Measurements from ENCODE around the gene ZNF423.

The ZNF423 gene

DNA sequence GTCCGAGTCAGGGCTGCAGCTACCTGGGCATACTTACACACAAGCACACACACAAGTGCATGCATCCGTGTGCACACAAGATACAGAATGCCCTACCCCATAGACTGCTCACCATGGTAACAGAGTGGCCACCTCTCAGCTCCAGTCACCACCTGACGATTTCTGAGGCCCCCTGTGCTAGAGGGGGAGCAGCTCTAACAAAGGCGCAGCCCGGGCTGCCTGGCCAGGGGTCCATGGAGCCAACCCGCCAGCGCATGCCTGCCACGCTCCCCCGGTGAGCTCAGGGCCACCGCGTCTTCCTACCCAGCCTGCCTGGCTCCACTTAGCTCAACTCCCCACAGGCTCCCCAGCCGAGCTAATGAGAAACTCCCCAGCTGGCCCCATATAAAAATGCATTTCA is 75.5 kb downstream of the ZNF423 start:
- no peak for DNase-seq

DNA sequence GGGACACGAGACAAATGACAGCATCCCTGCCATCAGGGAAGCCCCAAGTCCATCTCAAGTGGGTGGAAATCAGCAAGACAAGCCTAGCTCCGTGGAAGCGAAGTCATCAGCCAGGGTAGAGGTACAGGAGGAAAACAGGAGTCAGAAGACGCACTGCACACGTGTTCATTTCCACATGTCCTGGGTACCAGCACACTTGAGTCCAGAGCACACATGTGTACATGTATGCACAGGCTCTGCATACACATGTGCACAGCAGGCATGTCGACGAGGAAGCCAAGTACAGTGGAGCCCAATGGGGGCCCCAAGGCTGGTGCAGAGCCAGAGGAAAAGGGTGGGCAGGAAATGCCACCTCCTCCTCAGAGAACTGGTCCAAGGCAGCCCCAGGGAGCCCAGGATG is 75.9 kb downstream of the ZNF423 start:
- no peak for DNase-seq

DNA sequence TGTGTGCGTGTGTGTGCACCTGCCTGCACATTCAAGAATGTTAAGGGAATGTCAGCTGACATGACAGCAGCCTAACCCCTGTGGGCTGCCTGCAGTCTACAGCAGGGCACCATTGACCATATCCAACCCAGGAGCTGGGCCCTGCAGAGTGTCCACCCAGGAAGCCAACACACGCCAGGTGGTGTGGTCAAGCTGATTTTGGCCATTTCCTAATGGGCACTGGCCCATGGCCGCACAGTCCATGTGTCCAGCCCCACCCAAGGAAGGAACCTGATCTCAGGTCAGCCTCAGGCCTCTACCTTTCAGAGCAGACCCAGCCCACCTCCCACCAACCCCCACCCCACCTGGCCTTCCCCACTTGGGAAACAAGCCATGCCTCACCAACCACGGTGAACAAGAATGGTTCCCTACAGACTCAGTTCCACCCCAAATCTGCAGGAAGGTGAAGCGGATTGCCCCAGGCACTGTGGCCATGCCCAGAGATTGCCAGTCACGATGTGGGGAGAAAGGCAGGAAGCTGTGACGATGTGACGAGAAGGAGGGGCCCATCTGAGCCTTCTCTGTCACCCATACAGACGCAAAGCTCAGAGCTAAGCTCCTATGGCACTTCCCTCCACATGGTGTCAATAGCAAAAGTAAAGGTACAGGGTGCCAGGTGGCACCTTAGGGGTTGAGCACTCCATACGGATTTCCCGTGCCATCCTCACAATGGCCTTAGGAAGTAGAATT is 77.5 kb downstream of the ZNF423 start:
- no peak for DNase-seq

DNA sequence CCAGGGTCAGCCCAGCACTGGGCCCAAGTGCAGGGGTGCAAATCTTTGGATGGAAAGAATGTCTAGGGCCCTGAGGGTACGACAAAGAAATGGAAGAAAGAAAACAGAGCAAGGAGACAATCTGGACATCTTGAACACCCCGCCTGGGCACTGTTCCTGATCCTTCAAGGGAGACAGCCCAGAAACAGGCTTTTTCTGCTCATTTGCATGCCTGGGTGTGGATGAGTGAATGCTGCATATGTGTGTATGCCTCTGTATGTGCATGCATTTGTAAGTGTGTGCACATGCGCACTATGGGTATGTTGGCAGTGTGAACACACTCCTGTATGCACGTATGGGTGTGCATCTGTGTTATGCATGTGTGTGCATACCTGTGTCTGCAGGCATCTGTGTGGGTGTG is 79.2 kb downstream of the ZNF423 start:
- peak in 1 of 2 experiments; percentile 19 for DNase-seq

- no peak for DNase-seq
These were observed 79.8 kb downstream of the ZNF423 start for GRCh38 chr16:49776085-49776595.

- no peak for DNase-seq
These were observed 80.3 kb downstream of the ZNF423 start for GRCh38 chr16:49775581-49775980.

DNA sequence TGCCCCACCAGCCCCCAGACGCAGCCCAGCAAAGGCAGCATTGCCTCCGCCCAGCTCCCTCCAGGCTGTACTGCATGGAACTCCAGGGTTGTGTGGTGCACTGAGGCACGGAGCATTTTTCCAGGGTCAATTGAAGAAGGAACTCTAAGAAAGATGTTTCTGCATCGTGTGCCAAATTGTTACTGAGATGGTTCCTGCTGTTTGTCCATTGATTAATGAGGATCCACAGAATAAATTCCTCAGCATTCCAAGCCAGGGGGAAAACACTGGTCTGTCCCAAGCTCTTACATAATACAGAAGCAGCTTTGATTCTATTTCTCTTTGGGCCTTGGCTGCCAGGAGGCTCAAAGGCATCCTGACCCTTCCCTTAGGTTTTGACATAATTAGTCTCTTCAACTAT is 80.9 kb downstream of the ZNF423 start:
- no peak for DNase-seq

GRCh38 chr16:49773534-49774475 is 82.1 kb downstream of the ZNF423 start:
- DNase-seq: no peak

GRCh38 chr16:49767998-49768397 is 87.9 kb downstream of the ZNF423 start:
- DNase-seq: no peak

DNA sequence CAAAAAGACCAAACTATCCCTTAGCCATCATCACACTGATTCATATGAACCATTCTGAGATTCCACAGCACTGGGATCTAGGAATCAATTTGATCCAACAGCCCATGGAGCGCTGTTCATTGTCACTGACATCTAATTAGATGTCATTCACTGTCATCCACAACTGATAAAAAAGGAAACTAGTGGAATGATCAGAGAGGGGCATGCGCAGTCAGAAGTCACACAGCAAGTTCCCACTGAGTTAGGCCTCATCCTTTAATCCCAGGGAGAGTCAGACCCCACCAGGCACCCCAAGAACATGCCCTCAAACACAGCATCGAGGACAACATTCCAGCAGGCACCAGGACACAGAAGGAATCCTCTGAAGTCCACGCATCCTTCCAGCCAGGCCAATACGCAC is 88.5 kb downstream of the ZNF423 start:
- DNase-seq: no peak

- DNase-seq: no peak
These were observed 89.7 kb downstream of the ZNF423 start for GRCh38 chr16:49766225-49766624.

- DNase-seq: no peak
These were observed 92.1 kb downstream of the ZNF423 start for GRCh38 chr16:49763826-49764225.

DNA sequence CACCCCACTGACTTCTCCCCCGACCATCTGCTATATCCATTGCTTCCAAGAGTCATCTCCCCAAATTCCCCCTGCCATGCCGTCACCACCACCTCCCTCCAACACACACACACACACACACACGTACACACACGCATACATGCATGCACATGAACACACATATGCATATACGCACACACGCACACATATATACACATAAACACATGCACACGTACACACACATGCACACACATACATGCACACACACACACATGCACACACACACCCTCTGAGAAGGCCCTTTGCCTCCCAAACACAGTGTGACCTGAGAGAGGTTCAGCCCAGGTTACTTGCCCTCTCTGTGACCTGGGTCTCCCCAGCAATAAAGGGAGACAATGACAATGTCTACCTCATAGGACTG is 95.1 kb downstream of the ZNF423 start:
- no peak for DNase-seq

DNA sequence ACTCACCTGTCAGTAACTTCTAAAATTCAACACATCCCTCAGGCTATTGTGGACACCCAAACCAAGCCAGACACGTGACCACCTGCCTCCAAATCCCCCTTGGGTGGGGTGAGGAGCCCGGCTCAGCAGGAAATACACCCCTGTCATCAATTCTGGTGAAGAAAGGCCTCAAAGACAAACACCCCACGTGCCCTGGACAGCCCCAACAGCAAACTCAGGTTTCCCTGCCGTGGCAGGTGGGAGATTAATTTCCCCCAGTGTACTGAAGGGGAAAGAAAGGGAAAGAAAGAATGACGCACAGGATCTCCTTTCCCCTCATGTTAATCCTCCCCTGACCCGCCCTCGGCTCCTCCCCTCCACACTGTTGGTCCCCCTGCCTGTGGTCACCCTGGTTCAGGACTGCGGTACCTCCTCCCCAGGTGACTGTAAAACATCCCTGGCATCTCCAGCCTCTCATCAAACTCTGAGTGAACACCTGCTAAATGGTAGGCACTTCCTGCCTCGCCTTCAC is 98.3 kb downstream of the ZNF423 start:
- DNase-seq: no peak

- DNase-seq: no peak
These were observed 98.9 kb downstream of the ZNF423 start for GRCh38 chr16:49756775-49757558.

GRCh38 chr16:49755716-49756505 is 100.0 kb downstream of the ZNF423 start:
- DNase-seq: no peak

DNA sequence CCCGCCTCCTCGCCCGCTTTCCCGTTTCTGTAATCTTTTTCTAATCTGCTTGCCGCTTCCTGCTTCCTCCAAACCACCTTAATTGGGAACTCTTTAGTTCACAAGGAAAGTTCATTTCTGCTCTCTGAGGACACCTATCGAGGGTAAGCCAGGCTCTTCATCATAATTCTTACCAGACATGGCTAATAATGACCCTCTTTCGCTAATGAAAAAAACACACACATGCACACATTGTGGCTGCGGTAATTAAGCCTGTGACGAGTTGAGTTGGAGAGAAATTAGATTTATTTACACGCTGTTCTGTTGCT is 100.6 kb downstream of the ZNF423 start:
- peak in 1 of 2 experiments; percentile 18 for DNase-seq

GRCh38 chr16:49754495-49755312 is 101.2 kb downstream of the ZNF423 start:
- DNase-seq: no peak

DNA sequence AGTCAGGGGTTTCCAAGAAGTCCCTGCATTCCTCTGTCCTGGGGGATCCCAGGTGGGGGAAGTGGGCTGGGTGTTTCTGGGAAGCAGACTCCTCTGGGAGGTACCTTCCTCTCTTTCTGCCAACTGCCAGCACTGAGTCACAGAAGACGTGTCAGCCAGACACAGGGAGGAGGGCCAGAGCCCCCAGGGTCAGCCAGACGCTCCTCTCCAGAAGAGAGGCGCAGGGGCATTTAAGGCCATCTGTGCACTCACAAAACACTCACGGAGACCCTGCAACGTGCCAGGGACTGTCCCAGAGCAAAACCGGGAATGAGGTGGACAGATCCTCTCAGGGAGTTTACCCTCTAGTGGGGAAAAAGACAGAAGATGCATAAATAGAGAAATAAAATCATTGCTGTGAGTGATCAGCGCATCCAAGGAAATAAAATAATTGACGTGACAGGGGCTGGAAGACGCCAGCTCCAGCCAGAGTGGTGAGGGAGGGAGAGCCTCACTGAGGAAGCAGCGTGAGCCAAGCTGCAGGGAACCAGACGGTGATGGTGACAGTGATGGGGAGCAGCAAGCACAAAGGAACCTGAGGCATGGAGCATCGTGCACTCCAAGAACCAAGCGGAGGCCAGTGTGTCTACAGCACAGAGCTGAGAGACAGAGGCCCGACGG is 105.4 kb downstream of the ZNF423 start:
- DNase-seq: no peak

- no peak for DNase-seq
These were observed 106.1 kb downstream of the ZNF423 start for GRCh38 chr16:49749816-49750215.

DNA sequence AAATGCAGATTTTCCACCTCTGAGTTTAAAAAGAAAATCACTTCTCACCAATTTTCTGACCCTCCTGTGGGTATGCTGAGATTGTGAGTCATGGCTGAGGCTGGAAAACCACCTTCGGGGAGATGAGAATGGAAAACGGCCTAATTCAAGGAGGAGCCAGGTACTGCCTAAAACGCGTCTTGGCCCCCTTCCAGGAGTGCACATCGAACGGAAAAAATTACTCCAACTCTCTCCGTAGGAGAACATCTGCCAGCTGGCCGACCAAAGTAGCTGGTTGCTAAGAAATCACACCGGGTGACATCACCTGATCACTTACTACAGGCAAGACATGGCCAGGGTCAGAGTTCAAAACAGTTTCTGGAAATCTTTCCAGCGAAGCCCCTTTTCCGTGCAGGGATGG is 107.6 kb downstream of the ZNF423 start:
- DNase-seq: no peak

All from NCI-H526 (cell line).